Measurements from ENCODE around the gene DRD3. TPM values are rescaled to one million over a fixed set of nuclear protein-coding genes. Genes with fewer than 3 reads are reported as not detected.

DRD3 gene
- total and polyA plus RNA-seq, 2 of the 8 experiments (the other 6 are each of a cell fraction or from before 2014, with no cell fraction given) = 0.32 to 1.3 TPM

- no peak overlapping the region for H2BK120ac ChIP-seq (replicated peaks; ENCODE audit: low read depth, low read length)
- no peak overlapping the region for H3K4me3 ChIP-seq (ENCODE audit: extremely low read depth in 1 of 4, insufficient read depth in 2 of 4, low read depth in 3 of 4, low read length in 4 of 4)
- H4K91ac ChIP-seq (replicated peaks; ENCODE audit: insufficient read length, low read length) = no peak overlapping the region
- no peak overlapping the region for H2AK5ac ChIP-seq (ENCODE audit: low read depth, low read length)
- H3K23ac ChIP-seq (ENCODE audit: insufficient read length) = no peak overlapping the region
- ChIA-PET POLR2A (ENCODE audit: partially characterized antibody) (no interaction called here), CTCF (ENCODE audit: partially characterized antibody) (no interaction called here)
- no peak overlapping the region for H2BK15ac ChIP-seq (ENCODE audit: low read length)
- no peak overlapping the region for H3K14ac ChIP-seq (ENCODE audit: insufficient read length)
- no peaks in the 10 kb centered on the region for H3K27me3 ChIP-seq (replicated peaks in 1 of 4; ENCODE audit: control insufficient read depth in 3 of 4, extremely low read depth in 1 of 4, insufficient read depth in 3 of 4, low read length in 3 of 4)
- H4K5ac ChIP-seq (ENCODE audit: insufficient read length, low read depth, low read length) = no peak overlapping the region
- H3K23me2 ChIP-seq (ENCODE audit: low read depth, low read length) = no peaks in the 10 kb centered on the region
- no peak overlapping the region for H3K27ac ChIP-seq (ENCODE audit: low read depth, low read length)
- H3K9ac ChIP-seq (replicated peaks in 1 of 4; ENCODE audit: extremely low read depth in 1 of 4, low read depth in 3 of 4, low read length in 3 of 4) = no peak overlapping the region
- no peak overlapping the region for H3K18ac ChIP-seq (ENCODE audit: extremely low read depth, low read length)
- H2BK12ac ChIP-seq (ENCODE audit: low read depth, low read length) = no peak overlapping the region
- no peak for DNase-seq (ENCODE audit: low read depth in 1 of 2, low spot score in 2 of 2)
- H3K36me3 ChIP-seq (ENCODE audit: control insufficient read depth in 2 of 4, insufficient read depth in 4 of 4, low read length in 3 of 4) = peaks cover 9 to 90% (median 55%) of the 10 kb centered on the region in 4 experiments
- no peak overlapping the region for H3K56ac ChIP-seq (replicated peaks; ENCODE audit: insufficient read length, low read depth, low read length)
- no peak overlapping the region for H3K4ac ChIP-seq (replicated peaks; ENCODE audit: insufficient read length, low read depth, low read length)
- no peak overlapping the region for H2BK20ac ChIP-seq (ENCODE audit: low read length)
- H3K4me2 ChIP-seq (ENCODE audit: insufficient read depth in 1 of 2, low read depth in 2 of 2, low read length in 2 of 2) = no peak overlapping the region
- no peaks in the 10 kb centered on the region for H3K79me2 ChIP-seq (ENCODE audit: control insufficient read depth in 1 of 2, insufficient read depth in 2 of 2, low read length in 2 of 2)
- no peak overlapping the region for H2AFZ ChIP-seq (ENCODE audit: low read length)
- no peaks in the 10 kb centered on the region for H3K4me1 ChIP-seq (replicated peaks in 1 of 4; ENCODE audit: control insufficient read depth in 3 of 4, insufficient read depth in 4 of 4, low read length in 3 of 4)
- H2BK5ac ChIP-seq (ENCODE audit: low read depth, low read length) = no peak overlapping the region
- H4K20me1 ChIP-seq (replicated peaks in 1 of 2; ENCODE audit: control insufficient read depth in 1 of 2, insufficient read depth in 2 of 2, low read length in 2 of 2) = no peaks in the 10 kb centered on the region
- no peaks in the 10 kb centered on the region for H3K9me3 ChIP-seq (ENCODE audit: insufficient read depth in 2 of 2, low read depth in 1 of 2, low read length in 1 of 2)
- H4K8ac ChIP-seq (ENCODE audit: extremely low read depth, insufficient read depth, low read length) = no peak overlapping the region
- FAIRE-seq = no peak
- no peaks in the 10 kb centered on the region for H3K79me1 ChIP-seq (ENCODE audit: low read depth, low read length)
- TF ChIP-seq SP2 (IDR thresholded peaks at IDR 0.05; ENCODE audit: low read length) (no peak), ASH2L (IDR thresholded peaks at IDR 0.05; ENCODE audit: low read length) (no peak), BRCA1 (IDR thresholded peaks at IDR 0.05; ENCODE audit: low read depth, low read length) (no peak), HDAC2 (IDR thresholded peaks at IDR 0.05; ENCODE audit: borderline replicate concordance in 1 of 2, low read depth in 2 of 2, low read length in 2 of 2) (no peak), POLR2A (IDR thresholded peaks at IDR 0.05; ENCODE audit: control extremely low read depth in 1 of 2, low read depth in 2 of 2, low read length in 2 of 2) (no peak), HDAC6 (IDR thresholded peaks at IDR 0.05; ENCODE audit: low read depth, low read length) (no peak), RXRA (IDR thresholded peaks at IDR 0.05; ENCODE audit: insufficient read depth, low read depth, low read length) (no peak), NANOG (IDR thresholded peaks at IDR 0.05; ENCODE audit: insufficient read depth, low read depth, low read length, poor library complexity, severe bottlenecking) (no peak), POLR2AphosphoS5 (IDR thresholded peaks at IDR 0.05; ENCODE audit: low read depth, low read length) (no peak), FOSL1 (IDR thresholded peaks at IDR 0.05; ENCODE audit: insufficient read depth, low read depth, low read length) (no peak), SIN3A (conservative IDR thresholded peaks at IDR 0.05 in 1 of 2, IDR thresholded peaks at IDR 0.05 in 1 of 2; ENCODE audit: low read depth in 1 of 2, low read length in 2 of 2) (no peak), E2F6 (IDR thresholded peaks at IDR 0.05) (no peak), POU5F1 (IDR thresholded peaks at IDR 0.05; ENCODE audit: low read depth, low read length) (no peak), BACH1 (IDR thresholded peaks at IDR 0.05; ENCODE audit: low read length) (no peak), CHD2 (IDR thresholded peaks at IDR 0.05; ENCODE audit: low read length) (no peak), BCL11A (IDR thresholded peaks at IDR 0.05; ENCODE audit: low read depth in 2 of 2, low read length in 2 of 2) (no peak)
Observed at GRCh38 chr3:114081037-114081436, 97.8 kb downstream of the DRD3 start.
